ENCODE data around the gene LCA5L. TPM values are rescaled to one million over a fixed set of nuclear protein-coding genes. Genes with fewer than 3 reads are reported as not detected.

LCA5L gene
- total and polyA plus RNA-seq, 5 donors from 2014 or later: not detected

GRCh38 chr21:39461419-39461818 lies 15.8 kb upstream of the LCA5L start:
- Histone ChIP-seq H3K9me3 (ENCODE audit: control insufficient read depth in 2 of 2, low read length in 2 of 2) (no peaks in the 10 kb centered on the region), H3K4me3 (ENCODE audit: low read depth, low read length) (no peak overlapping the region), H3K27me3 (ENCODE audit: control insufficient read depth, insufficient read depth, low read length) (no peaks in the 10 kb centered on the region), H3K27ac (ENCODE audit: insufficient read depth, low read length, poor library complexity, severe bottlenecking) (no peak overlapping the region), H3K4me1 (ENCODE audit: control insufficient read depth, insufficient read depth, low read length, poor library complexity, severe bottlenecking) (no peaks in the 10 kb centered on the region), H3K36me3 (ENCODE audit: control insufficient read depth, insufficient read depth, low read length) (no peaks in the 10 kb centered on the region)
- H3K4me1 Mint-ChIP-seq: peaks cover 0 to 5% (median under 1%) of the 10 kb centered on the region in 4 donors
- DNase-seq (peak in 1 of 3 donors; percentile 20), ATAC-seq (ENCODE audit: low read depth in 2 of 2) (no peak)
- peaks cover 3% of the 10 kb centered on the region for H3K27me3 Mint-ChIP-seq
- no peak overlapping the region for H3K4me3 Mint-ChIP-seq
- H3K9me3 Mint-ChIP-seq: no peaks in the 10 kb centered on the region
- H3K27ac Mint-ChIP-seq: no peak overlapping the region
- peaks cover 8% of the 10 kb centered on the region for H3K36me3 Mint-ChIP-seq

GRCh38 chr21:39456665-39457064 lies 11.1 kb upstream of the LCA5L start:
- peaks cover 0 to 5% (median under 1%) of the 10 kb centered on the region in 4 donors for H3K4me1 Mint-ChIP-seq
- no peak overlapping the region for H3K27ac Mint-ChIP-seq
- H3K36me3 ChIP-seq (ENCODE audit: control insufficient read depth, insufficient read depth, low read length): no peaks in the 10 kb centered on the region
- no peak overlapping the region for H3K27ac ChIP-seq (ENCODE audit: insufficient read depth, low read length, poor library complexity, severe bottlenecking)
- H3K4me3 Mint-ChIP-seq: no peak overlapping the region
- H3K36me3 Mint-ChIP-seq: no peaks in the 10 kb centered on the region
- H3K9me3 Mint-ChIP-seq: no peaks in the 10 kb centered on the region
- ATAC-seq (ENCODE audit: low read depth in 2 of 2) (no peak), DNase-seq (no peak)
- peaks cover 14% of the 10 kb centered on the region for H3K27me3 Mint-ChIP-seq
- no peaks in the 10 kb centered on the region for H3K27me3 ChIP-seq (ENCODE audit: control insufficient read depth, insufficient read depth, low read length)
- no peaks in the 10 kb centered on the region for H3K4me1 ChIP-seq (ENCODE audit: control insufficient read depth, insufficient read depth, low read length, poor library complexity, severe bottlenecking)
- H3K4me3 ChIP-seq (ENCODE audit: low read depth, low read length): no peak overlapping the region
- H3K9me3 ChIP-seq (ENCODE audit: control insufficient read depth in 2 of 2, low read length in 2 of 2): no peaks in the 10 kb centered on the region

GRCh38 chr21:39454949-39455668 lies 9.5 kb upstream of the LCA5L start:
- no peaks in the 10 kb centered on the region for H3K9me3 Mint-ChIP-seq

GRCh38 chr21:39453571-39454179 lies 8.1 kb upstream of the LCA5L start:
- ATAC-seq (ENCODE audit: low read depth in 2 of 2) (no peak), DNase-seq (no peak)
- Histone ChIP-seq H3K4me3 (ENCODE audit: low read depth, low read length) (no peak overlapping the region), H3K27ac (ENCODE audit: insufficient read depth, low read length, poor library complexity, severe bottlenecking) (no peak overlapping the region), H3K9me3 (ENCODE audit: control insufficient read depth in 2 of 2, low read length in 2 of 2) (no peaks in the 10 kb centered on the region), H3K36me3 (ENCODE audit: control insufficient read depth, insufficient read depth, low read length) (no peaks in the 10 kb centered on the region), H3K4me1 (ENCODE audit: control insufficient read depth, insufficient read depth, low read length, poor library complexity, severe bottlenecking) (no peaks in the 10 kb centered on the region), H3K27me3 (ENCODE audit: control insufficient read depth, insufficient read depth, low read length) (no peaks in the 10 kb centered on the region)
- Mint-ChIP-seq H3K27me3 (peaks cover 21% of the 10 kb centered on the region), H3K4me1 (no peaks in the 10 kb centered on the region), H3K9me3 (no peaks in the 10 kb centered on the region), H3K27ac (no peak overlapping the region), H3K36me3 (no peaks in the 10 kb centered on the region), H3K4me3 (no peak overlapping the region)

More at GRCh38 chr21:39454949-39455668, 9.5 kb upstream of the LCA5L start:
- H3K9me3 ChIP-seq (ENCODE audit: control insufficient read depth in 2 of 2, low read length in 2 of 2): no peaks in the 10 kb centered on the region
- no peaks in the 10 kb centered on the region for H3K36me3 ChIP-seq (ENCODE audit: control insufficient read depth, insufficient read depth, low read length)
- H3K4me1 Mint-ChIP-seq: no peaks in the 10 kb centered on the region
- no peak overlapping the region for H3K27ac ChIP-seq (ENCODE audit: insufficient read depth, low read length, poor library complexity, severe bottlenecking)
- ATAC-seq (ENCODE audit: low read depth in 2 of 2): no peak
- no peak for DNase-seq
- no peaks in the 10 kb centered on the region for H3K4me1 ChIP-seq (ENCODE audit: control insufficient read depth, insufficient read depth, low read length, poor library complexity, severe bottlenecking)
- no peak overlapping the region for H3K27ac Mint-ChIP-seq
- H3K27me3 ChIP-seq (ENCODE audit: control insufficient read depth, insufficient read depth, low read length): no peaks in the 10 kb centered on the region
- no peaks in the 10 kb centered on the region for H3K36me3 Mint-ChIP-seq
- no peak overlapping the region for H3K4me3 ChIP-seq (ENCODE audit: low read depth, low read length)
- H3K4me3 Mint-ChIP-seq: no peak overlapping the region
- H3K27me3 Mint-ChIP-seq: peaks cover 14% of the 10 kb centered on the region

GRCh38 chr21:39452970-39453342 lies 7.4 kb upstream of the LCA5L start:
- H3K9me3 ChIP-seq (ENCODE audit: control insufficient read depth in 2 of 2, low read length in 2 of 2): no peaks in the 10 kb centered on the region
- no peaks in the 10 kb centered on the region for H3K27me3 ChIP-seq (ENCODE audit: control insufficient read depth, insufficient read depth, low read length)
- Mint-ChIP-seq H3K27me3 (peaks cover 24% of the 10 kb centered on the region), H3K36me3 (no peaks in the 10 kb centered on the region), H3K9me3 (no peaks in the 10 kb centered on the region), H3K27ac (no peak overlapping the region), H3K4me3 (no peak overlapping the region), H3K4me1 (no peaks in the 10 kb centered on the region)
- H3K4me3 ChIP-seq (ENCODE audit: low read depth, low read length): no peak overlapping the region
- H3K4me1 ChIP-seq (ENCODE audit: control insufficient read depth, insufficient read depth, low read length, poor library complexity, severe bottlenecking): no peaks in the 10 kb centered on the region
- no peak overlapping the region for H3K27ac ChIP-seq (ENCODE audit: insufficient read depth, low read length, poor library complexity, severe bottlenecking)
- ATAC-seq (ENCODE audit: low read depth in 2 of 2): no peak
- H3K36me3 ChIP-seq (ENCODE audit: control insufficient read depth, insufficient read depth, low read length): no peaks in the 10 kb centered on the region
- DNase-seq: no peak

- Mint-ChIP-seq H3K27me3 (peaks cover 24% of the 10 kb centered on the region), H3K9me3 (no peaks in the 10 kb centered on the region), H3K27ac (no peak overlapping the region), H3K36me3 (no peaks in the 10 kb centered on the region), H3K4me1 (no peaks in the 10 kb centered on the region), H3K4me3 (no peak overlapping the region)
- no peak for DNase-seq
- Histone ChIP-seq H3K27me3 (ENCODE audit: control insufficient read depth, insufficient read depth, low read length) (no peaks in the 10 kb centered on the region), H3K27ac (ENCODE audit: insufficient read depth, low read length, poor library complexity, severe bottlenecking) (no peak overlapping the region), H3K9me3 (ENCODE audit: control insufficient read depth in 2 of 2, low read length in 2 of 2) (no peaks in the 10 kb centered on the region), H3K4me3 (ENCODE audit: low read depth, low read length) (no peak overlapping the region), H3K4me1 (ENCODE audit: control insufficient read depth, insufficient read depth, low read length, poor library complexity, severe bottlenecking) (no peaks in the 10 kb centered on the region), H3K36me3 (ENCODE audit: control insufficient read depth, insufficient read depth, low read length) (no peaks in the 10 kb centered on the region)
- no peak for ATAC-seq (ENCODE audit: low read depth in 2 of 2)
Measured at GRCh38 chr21:39452207-39452969, 6.8 kb upstream of the LCA5L start.

- no peak for DNase-seq
- H3K27me3 Mint-ChIP-seq: peaks cover 23% of the 10 kb centered on the region
- peaks cover 0 to 3% (median 0%) of the 10 kb centered on the region in 4 donors for H3K4me1 Mint-ChIP-seq
- H3K9me3 Mint-ChIP-seq: no peaks in the 10 kb centered on the region
- no peaks in the 10 kb centered on the region for H3K36me3 Mint-ChIP-seq
- no peak within 1 kb of the TSS for H3K27ac Mint-ChIP-seq
- H3K27me3 ChIP-seq (ENCODE audit: control insufficient read depth, insufficient read depth, low read length): no peaks in the 10 kb centered on the region
- ATAC-seq (ENCODE audit: low read depth in 2 of 2): no peak
- H3K4me3 ChIP-seq (ENCODE audit: low read depth, low read length): no peak within 1 kb of the TSS
- no peaks in the 10 kb centered on the region for H3K4me1 ChIP-seq (ENCODE audit: control insufficient read depth, insufficient read depth, low read length, poor library complexity, severe bottlenecking)
- no peaks in the 10 kb centered on the region for H3K9me3 ChIP-seq (ENCODE audit: control insufficient read depth in 2 of 2, low read length in 2 of 2)
- no peak within 1 kb of the TSS for H3K27ac ChIP-seq (ENCODE audit: insufficient read depth, low read length, poor library complexity, severe bottlenecking)
- H3K36me3 ChIP-seq (ENCODE audit: control insufficient read depth, insufficient read depth, low read length): no peaks in the 10 kb centered on the region
- no peak within 1 kb of the TSS for H3K4me3 Mint-ChIP-seq
Measured at GRCh38 chr21:39451332-39452206, 6.0 kb upstream of the LCA5L start, which contains the start of gene SH3BGR. SH3BGR (plus strand) TSS chr21:39451970; CDS start chr21:39452097, 127 bp downstream.

All from CD4-positive, CD25-positive, alpha-beta regulatory T cell (primary cell).